ENCODE results near the gene SLC6A4. TPM values are rescaled to one million over a fixed set of nuclear protein-coding genes. Genes with fewer than 3 reads are reported as not detected.
"Not testable (repeated sequence)": the region's sequence is repeated elsewhere in the genome, so short reads cannot be mapped to it uniquely, and the experiment has no call there.

SLC6A4 gene
- total RNA-seq, 1 donor from 2014 or later, result 1.3 TPM

DNA sequence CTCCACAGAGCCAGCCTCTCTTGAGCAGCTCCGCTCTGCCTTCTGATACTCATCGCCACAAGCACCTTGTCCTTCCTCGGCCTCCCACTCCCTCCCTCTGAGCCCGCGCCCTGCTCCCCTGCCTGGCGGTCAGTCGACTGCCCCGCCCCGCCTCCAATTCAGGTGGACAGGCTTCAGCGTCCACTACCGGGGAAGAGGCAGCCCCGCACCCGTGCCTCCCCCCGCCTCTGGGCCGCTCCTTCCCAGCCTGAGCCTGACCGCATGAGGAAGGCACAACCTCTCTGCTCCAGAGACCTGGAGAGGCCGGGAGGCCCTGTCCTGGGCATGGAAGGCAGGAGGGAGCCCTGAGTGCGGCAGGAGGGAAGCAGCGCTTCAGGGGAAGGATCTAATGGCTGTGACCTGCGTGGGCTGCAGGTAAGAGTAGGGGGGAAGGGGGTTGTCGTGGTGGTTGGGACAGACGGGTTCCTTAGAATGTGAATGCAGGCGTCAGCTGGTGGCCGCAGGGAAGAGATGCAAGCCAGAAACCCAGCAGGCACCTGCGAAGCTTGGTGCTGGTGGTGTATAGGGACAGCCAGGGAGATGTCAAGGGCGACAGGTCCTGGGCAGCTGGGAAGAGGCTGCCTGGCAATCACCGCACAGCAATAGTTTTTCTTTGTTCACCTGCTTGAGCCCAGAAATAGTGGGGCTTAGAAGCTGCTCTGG is 3.0 kb upstream of the SLC6A4 start:
- no peak for DNase-seq (ENCODE audit: low spot score)

DNA sequence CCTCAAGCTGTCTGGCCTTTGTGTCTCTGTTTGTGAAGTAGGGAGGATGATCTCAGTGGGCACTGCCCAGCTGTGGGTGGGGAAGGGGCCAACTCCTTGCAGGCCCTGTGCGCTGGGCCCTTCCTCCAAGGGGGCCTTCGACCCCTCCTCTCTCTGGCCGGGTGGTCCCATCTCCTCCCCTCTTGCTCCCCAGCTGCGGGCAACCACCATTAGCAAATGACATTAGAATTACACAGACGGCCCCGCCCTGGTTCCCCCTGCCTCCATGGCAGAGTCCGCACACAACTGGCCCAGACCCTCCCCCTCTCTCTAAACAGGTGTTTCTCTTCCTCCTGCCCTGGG is 2.5 kb upstream of the SLC6A4 start:
- no peak for DNase-seq (ENCODE audit: low spot score)

DNA sequence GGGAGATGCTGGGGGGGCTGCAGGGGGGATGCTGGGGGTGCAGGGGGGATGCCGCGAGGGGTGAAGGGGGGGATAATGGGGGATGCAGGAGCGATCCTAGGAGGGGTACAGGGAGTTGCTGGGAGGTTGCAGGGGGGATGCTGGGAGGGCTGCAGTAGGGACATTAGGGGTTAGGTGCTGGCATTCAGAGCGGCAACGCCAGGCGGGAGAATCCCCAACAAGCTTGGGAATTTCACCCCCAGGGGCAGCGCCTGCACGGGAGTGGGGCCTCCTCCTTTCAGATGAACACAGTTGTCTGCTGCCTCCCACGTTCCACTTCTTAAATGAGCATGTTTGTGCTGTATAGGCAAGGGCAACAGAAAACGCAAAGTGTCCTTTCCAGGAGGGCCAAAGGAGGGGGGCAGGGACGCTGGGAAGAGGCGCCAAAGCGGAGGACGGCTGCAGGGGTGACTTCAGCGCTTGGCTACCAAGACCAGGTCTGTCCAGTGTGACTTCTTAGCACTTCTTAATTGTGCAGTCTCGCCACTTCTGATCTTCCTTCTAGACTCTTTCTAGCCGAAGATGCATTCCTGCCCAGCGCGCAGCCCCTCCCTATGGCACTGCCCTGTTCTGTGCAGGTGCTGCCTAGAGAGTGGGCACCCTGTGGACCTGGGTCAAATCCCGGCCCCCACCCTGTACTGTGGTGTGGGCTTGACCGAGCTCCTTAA is 2.0 kb upstream of the SLC6A4 start:
- DNase-seq (ENCODE audit: low spot score), result no peak

DNA sequence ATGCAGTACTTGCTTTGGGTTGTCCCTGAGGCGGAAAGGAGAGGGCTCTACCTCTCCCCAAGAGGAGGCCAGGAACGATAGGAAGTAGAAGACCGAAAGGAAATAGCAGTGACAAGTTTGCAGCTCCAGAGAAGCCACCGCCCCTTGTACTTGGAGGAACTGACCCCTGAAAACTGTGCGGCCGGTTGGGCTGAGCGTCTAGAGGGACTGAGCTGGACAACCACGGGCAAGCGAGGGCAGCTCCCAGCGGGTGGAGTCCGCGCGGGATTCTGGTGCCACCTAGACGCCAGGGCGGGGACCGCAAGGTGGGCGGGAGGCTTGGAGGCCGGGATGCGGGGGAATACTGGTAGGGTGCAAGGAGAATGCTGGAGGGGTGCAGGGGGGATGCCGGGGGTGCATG is 1.3 kb upstream of the SLC6A4 start:
- peak; percentile 70 for DNase-seq (ENCODE audit: low spot score)

DNA sequence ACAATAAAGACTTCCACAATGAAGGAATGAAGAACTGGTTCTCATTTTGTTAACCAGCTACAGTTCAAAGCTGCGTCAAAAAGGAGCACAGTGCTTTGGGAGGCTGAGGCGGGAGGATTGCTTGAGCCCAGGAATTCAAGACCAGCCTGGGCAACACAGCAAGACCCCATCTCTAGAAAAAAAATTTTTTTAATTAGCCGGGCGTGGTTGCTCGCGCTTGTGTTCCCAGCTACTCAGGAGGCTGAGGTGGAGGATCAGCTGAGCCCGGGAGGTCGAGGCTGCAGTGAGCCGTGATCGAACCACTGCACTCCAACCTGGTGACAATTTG is 764 bp upstream of the SLC6A4 start:
- no peak for DNase-seq (ENCODE audit: low spot score)

DNA sequence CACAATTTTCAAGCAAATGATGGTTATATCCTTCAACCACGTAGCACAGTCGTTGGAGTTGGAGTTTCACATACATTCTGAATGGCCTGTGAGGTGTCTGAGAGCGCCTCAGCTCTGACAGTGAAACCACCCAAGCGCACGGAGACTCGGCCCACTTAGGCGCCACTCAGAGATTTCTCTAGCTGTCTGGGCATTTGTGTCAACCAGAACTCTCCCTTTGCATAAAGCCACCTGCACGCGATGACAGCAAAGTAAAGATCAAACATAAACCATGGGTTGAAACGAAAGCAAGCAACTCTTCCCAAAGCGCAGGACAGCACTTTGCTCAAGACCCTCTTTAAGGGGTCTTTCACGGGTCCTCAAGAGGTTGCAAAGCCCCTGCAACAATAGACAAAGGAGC is 533 bp downstream of the SLC6A4 start:
- no peak for DNase-seq (ENCODE audit: low spot score)

DNA sequence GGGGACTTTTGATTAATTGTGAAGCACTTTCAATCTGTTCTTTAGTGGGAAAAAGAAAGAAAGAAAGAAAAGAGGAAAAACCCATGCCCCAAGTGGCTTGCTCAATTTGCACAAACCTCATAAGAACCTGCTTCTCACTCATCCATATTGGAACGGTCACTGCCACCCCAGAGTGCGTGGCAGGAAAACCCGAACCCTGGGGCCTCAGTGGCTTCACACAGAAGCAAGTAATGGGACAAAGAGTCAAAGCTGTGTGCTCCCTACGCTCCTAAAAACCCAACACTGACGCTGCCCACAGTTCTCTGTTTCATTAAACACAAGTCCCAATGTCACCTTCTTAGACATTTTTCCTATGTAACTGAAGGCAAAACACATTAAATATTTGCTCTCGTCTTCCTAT is 1.2 kb downstream of the SLC6A4 start:
- DNase-seq (ENCODE audit: low spot score), result no peak

DNA sequence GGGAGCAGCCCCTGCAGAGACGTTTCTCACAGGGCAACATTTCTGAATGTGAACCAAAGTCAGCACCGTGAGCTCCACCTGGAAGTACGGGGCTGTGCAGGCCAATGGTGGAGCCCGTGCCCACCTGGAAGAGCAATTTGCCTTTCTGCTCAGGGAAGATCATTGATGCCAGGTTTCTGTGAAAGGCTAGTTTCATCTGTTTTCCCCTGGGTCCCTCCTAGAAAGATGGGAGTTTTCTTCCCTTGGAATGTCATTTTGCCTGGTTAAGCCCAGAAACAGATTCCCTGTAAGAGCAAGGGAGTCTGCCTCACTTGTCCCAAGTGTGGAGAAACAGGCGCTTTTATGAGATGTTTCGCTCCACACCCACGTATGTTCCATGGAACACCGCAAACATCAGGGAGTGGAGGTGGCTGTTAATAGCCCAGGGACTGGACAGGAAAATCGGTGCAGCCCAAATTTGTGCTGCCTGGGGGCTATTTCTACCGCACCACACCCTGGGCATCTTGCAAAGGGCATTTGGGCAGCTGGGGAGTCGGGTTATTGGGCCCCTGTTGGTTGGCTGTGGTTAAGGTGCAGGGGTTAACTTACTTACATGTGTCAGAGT is 2.6 kb downstream of the SLC6A4 start:
- no peak for DNase-seq (ENCODE audit: low spot score)

DNA sequence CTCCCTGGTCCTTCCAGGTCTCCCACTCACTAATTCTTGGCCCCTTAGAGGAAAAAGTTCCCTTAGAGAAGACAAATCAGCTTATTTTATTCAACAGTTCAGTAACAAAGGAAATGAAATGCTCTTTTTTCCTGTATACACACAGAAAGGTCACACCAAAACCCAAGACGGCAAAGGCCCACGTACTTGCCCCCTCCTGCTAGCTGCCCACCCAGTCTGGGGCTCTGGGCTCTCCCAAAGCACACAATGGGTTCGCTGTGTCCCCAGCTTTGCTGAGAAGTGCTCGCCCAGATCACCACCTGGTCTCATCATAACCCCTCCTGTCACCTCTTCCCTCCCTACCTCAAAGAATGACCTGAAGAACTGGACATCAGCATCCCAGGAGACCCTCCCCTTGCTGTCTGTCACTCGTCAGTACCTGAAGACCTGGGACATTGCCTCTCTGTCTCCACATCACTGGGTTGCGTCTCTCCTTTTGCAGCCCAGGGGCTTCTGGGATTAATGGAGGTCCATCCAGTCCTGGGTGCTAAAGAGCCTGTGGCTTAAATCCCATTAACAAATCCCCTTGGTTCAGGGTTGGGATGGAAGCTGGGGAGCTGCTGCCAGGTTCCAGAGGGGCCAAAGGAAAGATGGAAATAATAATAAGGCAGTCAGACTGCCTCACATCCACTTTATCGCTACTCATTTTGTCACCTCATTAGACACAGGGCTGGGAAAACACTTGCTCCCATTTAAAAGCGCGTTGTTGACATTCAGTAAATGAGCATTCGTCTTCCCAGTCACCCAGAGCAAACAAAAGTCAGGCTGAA is 3.3 kb downstream of the SLC6A4 start:
- no peak for DNase-seq (ENCODE audit: low spot score)

DNA sequence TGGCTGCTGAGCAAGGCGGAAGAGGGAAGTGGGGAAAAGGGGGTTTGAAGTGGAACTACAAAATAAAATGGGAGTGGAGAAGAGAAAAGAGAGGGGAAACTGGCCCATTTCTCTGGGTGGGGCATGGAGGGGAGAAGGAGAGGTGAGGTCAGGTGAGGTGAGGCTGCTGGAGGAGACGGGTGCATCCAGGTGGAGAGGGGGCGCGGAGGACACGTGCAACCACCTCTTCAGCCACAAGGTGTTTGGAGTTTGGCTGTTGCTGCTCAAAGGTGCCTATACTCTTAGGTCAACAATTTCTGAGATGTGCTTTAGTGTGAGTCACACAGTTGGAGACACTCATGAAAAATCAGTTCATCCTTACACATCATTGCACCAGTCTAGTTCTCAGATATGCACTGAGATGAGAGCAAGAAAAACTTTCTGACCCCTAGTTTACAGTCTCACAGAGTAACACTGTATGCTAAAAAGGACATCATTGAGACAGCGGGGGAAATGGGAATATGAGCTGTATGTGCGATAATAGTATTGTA is 4.8 kb downstream of the SLC6A4 start:
- DNase-seq (ENCODE audit: low spot score), result no peak

DNA sequence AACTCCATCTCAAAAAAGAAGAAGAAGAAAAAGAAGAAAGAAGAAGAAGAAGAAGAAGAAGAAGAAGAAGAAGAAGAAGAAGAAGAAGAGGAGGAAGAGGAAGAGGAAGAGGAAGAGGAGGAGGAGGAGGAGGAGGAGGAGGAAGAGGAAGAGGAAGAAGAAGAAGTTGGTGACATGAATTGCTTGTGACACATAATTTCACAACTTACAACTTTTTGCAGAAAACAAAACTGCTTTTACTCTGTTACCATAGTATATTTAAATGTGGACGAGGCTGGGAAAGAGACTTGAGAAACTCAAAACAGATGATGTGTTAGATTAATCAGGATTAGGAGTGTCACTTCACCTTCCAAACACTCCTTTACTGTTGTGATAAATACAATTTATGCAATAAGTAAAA is 5.5 kb downstream of the SLC6A4 start:
- DNase-seq (ENCODE audit: low spot score), result not testable (repeated sequence)

DNA sequence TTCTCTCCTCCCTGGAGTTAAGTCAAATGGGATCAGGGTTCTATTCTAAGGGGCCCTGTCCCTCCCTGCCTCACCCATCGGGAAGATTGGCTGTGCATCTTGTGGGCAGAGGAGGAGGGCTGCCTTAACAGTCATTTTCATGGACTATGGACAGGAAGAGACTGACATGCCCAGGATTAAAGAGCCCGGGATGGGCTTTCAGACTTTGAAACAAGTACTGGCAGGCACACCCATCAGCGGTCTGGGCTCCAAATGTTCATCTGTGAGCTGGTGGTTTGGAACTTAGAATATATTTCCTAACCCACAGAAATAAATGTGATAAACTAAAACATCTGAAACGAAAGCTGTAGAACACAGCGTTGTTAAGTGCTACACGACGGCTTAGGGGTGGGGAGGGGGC is 6.5 kb downstream of the SLC6A4 start:
- no peak for DNase-seq (ENCODE audit: low spot score)

DNA sequence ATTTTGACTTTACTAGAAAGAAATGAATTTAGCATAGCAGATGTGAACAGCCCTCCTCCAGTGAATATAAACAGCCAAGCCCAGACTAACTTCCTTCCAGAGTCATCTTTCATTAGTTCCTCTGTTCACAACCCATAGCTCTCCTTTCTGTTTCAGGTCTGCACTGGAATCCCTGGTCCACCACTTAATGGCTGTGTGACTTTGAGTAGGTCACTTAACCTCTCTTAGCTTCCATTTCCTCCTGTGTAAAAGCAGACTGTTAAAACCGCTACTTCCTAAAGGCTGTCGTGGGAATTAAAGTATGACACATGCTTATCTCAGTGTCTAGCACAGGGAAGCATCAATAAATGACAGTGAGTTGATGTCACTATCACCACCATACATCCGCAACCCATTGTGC is 7.5 kb downstream of the SLC6A4 start:
- no peak for DNase-seq (ENCODE audit: low spot score)

DNA sequence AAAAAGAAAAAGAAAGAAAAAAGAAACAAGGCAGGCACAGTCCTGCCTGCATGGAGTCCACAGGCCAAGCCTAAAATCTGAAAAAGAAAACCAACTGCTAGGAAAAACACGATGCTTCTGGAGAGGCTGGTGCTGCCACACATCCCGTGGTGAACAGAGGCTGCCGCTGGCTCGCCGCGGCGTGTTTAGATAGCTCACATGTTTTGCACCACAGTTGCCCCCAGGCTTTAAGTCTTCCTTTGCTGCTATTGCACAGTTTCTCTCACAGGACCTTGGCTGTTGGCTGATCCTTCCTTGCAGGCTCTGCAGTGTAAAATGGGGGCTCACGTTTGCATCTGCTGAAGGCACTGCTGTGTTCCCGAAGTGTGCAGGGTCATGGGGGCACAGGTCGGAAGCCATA is 8.6 kb downstream of the SLC6A4 start:
- DNase-seq (ENCODE audit: low spot score), result no peak

DNA sequence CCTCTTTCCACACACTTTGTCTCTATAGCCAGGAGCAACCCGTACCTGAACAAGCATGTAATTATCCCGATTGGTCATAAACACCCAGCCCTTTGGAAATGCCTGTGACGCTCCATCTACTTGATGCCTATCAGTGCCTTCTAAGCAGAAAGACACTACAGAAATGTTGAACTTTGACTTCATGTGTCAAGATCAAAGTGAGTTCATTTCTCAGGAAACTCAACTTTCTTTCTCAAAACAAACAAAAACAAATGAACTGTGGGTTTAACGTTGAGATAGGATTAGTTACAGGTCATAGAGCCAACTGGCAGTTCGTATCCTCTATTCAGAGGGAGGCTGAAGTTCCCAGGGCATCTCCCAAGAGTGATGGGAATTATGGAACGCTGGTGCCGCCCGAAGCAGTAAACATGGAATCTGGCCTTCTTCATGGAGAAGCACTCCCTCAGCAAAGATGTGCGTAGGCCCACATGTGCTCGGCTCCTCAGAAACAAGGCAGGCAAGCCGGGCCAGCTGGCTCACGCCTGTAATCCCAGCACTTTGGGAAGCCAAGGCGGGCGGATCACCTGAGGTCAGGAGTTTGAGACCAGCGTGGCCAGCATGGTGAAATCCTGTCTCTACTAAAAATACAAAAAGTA is 9.5 kb downstream of the SLC6A4 start:
- no peak for DNase-seq (ENCODE audit: low spot score)

DNA sequence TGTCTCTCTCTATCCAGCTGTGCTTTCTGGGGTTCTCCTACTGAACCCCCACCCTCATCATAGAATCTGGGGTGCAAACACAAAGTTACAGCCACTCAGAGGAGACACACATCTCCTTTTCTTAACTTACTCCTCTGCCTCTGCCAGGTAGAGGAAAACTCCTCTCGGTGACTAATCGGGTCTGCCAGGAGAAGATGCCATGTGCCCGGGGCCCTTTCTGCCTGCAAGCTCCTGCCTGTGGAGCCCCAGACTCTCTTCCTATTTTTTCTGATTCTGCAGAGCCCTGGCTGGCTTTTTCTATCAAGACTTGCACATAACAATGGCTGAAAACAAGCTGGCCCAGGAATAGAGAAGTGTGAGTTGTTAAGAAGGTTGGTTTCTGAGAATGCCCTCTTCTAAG is 10.4 kb downstream of the SLC6A4 start:
- no peak for DNase-seq (ENCODE audit: low spot score)

DNA sequence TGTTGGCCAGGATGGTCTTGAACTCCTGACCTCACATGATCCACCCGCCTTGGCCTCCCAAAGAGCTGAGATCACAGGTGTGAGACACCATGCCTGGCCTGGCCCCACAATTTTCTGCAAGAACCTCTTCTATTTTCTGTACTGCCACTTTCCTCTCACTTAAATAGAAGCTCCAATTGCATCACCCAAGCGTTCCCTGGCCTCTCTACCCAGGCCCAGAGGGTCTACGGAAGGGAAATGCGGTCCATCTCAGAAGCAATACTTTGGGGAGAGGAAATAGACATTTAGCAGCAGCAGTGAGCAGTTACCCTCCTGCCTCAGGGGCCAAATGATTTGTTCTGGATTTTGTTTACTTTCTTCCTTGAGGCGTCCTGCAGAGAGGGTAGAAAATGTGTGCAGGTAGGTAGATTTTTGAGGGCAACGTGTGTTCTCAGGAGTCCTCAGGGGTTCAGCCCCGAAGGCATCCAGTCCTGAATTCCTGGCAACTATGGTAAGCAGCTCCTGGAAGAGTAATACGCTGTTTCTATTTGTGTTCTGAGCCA is 11.0 kb downstream of the SLC6A4 start:
- no peak for DNase-seq (ENCODE audit: low spot score)

DNA sequence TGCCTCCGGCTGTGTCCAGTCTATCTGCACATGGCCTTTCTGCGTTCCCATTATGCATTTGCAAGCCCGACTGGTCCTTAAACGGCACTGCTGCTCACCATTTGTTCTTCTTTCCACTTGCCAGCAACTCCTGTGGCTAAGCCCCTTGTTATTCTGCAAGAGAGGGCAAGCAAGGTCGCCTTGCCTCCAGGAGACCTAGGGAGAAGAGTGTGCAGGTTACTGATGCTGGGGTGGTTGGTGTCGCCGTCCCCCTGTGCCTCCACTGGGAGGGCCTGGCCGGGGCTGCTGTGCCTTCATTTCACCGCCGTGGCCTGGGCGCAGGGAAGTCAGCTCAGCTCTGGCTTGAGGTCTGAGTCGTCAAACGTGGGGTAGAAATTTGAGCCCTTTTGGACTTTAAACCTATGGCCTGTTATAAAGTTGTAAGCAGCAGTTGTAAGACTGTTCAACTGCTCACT is 12.7 kb downstream of the SLC6A4 start:
- DNase-seq (ENCODE audit: low spot score), result no peak

DNA sequence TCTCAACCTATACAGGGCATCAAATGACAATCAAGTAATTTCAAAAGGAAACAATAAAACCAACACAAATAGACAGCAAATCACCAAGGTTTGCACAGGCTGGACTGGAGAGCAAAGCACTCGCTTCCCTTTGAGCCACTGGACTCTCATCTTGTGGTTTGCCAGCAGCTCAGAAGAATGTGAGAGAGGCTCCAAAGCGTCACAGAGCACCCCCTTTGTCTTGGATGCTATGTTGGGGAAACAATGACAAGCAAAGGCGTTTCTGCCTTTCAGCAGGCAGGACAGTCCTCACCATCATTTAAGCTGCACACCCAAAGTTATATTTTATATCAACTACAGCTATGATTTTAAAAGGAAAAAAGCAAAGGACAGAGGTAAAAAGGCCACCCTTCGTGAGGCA is 13.2 kb downstream of the SLC6A4 start:
- DNase-seq (ENCODE audit: low spot score), result no peak

DNA sequence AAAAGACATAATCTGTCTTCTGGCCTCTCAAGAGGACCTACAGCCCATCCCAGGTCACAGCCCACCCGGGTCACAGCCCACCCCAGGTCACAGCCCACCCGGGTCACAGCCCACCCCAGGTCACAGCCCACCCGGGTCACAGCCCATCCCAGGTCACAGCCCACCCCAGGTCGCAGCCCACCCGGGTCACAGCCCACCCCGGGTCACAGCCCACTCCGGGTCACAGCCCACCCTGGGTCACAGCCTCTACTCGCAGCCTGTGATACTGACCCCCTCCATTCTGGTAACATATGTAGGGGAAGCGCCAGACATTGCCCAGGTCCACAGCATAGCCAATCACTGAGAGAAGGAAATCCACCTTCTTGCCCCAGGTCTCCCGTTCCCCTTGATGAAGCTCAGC is 14.2 kb downstream of the SLC6A4 start:
- no peak for DNase-seq (ENCODE audit: low spot score)

DNA sequence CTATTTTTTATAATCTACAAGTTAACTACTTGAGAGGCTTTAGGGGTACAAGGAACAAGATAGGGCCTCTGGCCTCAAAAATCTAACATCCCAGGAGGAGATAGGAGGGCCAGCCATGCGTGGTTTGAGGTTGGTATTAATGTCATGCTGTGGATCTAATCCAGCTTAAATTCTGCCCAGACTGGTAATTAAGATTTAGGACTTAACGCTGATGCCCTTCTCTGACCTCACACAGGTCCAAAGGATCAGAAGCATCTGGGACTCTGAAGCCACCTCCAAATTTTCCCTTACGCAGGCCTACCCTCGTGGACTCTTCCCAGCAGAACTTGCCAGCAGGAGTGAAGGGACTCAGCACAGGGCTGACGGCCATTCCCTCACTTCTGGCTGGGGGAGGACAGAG is 15.1 kb downstream of the SLC6A4 start:
- DNase-seq (ENCODE audit: low spot score), result no peak

DNA sequence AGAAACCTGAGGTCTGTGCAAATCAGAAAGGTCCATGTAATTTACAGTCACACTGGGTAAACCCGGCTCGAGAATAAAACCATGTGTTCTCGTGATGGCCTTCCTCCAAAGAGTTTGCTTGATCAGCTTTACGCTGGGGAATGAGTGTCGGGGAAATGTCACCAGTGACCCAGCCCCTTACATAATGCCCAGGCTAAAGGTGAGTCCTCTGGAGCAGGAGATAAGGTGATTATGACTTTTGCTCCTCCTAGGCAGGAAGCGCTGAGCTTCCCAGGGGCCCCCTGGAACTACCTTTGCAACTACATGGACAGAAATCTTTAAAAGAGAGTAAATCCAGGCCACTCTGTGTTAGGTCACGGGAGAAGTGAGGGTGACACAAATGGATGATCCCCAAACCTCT is 15.7 kb downstream of the SLC6A4 start:
- no peak for DNase-seq (ENCODE audit: low spot score)
